GM12865 (cell line): ENCODE measurements around the gene WASF1.

Experiments used
- DNase-seq: peaks from one replicate; pipeline ENCODE4 v3.0.0; 2010; ENCODE audit warnings: low read depth
- H3K4me3 ChIP-seq: 2 replicates; pipeline ENCODE4 v1.5.1; 2011; ENCODE audit warnings: mild to moderate bottlenecking, low read depth, low read length, control low read depth
- TF ChIP-seq, protein P1 (sequence below): IDR thresholded peaks from 2 replicates; pipeline ENCODE4 v1.5.1; 2011; ENCODE audit warnings: low read length, control low read depth, low read depth, inconsistent platforms; ENCODE audit not compliant: insufficient read depth; ENCODE audit errors: missing control alignments

Gene WASF1

DNA sequence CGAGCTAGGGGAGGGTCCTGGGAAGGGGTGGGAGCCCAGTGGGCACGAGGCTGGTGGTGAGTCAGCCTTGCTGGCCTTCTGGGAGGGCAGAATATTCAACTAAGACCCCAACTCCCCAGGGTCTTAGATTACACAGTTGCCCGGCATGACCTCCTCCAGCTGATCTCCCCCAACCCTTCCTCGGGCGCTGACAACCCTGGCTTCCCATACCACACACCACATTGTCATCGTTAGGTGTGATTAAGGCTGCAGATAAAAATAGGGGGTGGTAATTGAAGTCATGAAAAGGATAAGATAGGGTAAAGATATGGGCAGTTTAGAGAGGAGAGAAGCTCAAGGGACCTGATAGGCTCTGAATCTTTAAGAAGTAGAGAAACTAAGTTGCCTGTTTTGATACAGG lies 11.3 kb upstream of the WASF1 start:
- DNase-seq, result no peak
- no peak overlapping the region for H3K4me3 ChIP-seq
- TF ChIP-seq, protein P1, sequence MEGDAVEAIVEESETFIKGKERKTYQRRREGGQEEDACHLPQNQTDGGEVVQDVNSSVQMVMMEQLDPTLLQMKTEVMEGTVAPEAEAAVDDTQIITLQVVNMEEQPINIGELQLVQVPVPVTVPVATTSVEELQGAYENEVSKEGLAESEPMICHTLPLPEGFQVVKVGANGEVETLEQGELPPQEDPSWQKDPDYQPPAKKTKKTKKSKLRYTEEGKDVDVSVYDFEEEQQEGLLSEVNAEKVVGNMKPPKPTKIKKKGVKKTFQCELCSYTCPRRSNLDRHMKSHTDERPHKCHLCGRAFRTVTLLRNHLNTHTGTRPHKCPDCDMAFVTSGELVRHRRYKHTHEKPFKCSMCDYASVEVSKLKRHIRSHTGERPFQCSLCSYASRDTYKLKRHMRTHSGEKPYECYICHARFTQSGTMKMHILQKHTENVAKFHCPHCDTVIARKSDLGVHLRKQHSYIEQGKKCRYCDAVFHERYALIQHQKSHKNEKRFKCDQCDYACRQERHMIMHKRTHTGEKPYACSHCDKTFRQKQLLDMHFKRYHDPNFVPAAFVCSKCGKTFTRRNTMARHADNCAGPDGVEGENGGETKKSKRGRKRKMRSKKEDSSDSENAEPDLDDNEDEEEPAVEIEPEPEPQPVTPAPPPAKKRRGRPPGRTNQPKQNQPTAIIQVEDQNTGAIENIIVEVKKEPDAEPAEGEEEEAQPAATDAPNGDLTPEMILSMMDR, result no peak

DNA sequence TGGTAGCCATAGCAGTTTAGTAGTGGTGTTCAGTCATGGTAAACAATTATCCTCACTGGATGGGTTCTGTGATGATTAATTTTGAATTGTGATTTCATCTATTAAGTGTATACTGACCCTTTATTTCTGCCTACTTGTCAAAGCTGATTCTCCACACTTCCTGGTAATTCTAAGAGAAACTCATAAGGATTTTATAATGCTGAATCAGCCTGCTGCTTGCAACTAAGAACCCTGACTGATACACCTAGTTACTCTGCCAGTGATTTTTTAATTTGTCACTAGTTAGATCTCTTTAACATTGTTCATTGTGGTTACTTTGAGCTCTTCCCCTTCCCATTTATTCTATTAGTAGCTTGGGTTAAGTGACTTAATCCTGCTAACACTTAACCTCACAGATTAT lies 9.3 kb upstream of the WASF1 start:
- DNase-seq, result no peak
- TF ChIP-seq, protein P1, result no peak
- H3K4me3 ChIP-seq, result no peak overlapping the region

DNA sequence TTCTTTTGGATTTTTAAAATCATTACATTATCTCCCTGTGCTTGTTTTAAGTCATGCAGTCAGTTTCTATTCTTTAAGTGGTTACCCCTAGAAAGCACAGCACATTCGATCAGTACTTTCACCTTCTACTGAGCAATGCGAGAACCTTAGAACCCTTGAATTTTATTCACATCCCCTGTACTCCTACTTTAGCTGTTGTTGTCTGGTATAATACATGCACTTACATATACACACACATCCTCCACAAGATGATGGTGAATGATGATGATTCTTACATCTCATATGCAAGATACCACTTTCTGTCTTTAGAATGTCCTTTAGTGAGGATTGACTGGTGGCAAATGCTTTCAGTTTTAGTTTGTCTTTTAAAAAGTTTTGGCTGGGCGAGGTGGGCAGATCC lies 6.4 kb upstream of the WASF1 start:
- peak overlapping the region; percentile 53 for H3K4me3 ChIP-seq
- TF ChIP-seq, protein P1, result no peak
- peak; percentile 44 for DNase-seq

DNA sequence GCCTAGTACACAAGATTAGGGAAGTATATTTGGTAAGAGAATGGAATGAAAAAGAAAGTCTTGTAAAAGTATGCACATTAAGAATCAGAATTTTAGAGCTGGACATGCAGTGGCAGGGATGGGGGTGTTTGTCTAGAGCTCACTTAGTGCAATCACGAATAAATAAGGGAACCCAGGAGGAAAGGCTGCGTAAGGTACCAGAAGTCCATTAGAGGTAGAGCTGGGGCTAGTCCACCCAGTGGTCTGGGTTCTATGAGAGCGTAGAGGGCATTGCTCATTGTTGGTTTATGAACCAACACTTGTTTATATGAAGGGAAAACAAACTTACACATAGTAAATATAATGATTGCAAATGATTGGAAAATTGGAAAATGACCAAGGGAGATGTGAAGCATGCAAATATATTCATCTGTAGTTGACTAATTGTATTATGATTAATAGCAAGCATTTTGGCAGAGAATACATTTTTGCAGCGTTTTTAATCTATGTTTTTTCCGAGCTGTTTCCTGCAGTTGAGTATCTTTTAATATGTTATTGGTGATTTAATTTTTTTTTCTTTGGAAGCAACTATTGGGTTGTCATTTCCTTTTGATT lies 3.9 kb upstream of the WASF1 start:
- TF ChIP-seq, protein P1, result no peak
- no peak overlapping the region for H3K4me3 ChIP-seq
- DNase-seq, result no peak

DNA sequence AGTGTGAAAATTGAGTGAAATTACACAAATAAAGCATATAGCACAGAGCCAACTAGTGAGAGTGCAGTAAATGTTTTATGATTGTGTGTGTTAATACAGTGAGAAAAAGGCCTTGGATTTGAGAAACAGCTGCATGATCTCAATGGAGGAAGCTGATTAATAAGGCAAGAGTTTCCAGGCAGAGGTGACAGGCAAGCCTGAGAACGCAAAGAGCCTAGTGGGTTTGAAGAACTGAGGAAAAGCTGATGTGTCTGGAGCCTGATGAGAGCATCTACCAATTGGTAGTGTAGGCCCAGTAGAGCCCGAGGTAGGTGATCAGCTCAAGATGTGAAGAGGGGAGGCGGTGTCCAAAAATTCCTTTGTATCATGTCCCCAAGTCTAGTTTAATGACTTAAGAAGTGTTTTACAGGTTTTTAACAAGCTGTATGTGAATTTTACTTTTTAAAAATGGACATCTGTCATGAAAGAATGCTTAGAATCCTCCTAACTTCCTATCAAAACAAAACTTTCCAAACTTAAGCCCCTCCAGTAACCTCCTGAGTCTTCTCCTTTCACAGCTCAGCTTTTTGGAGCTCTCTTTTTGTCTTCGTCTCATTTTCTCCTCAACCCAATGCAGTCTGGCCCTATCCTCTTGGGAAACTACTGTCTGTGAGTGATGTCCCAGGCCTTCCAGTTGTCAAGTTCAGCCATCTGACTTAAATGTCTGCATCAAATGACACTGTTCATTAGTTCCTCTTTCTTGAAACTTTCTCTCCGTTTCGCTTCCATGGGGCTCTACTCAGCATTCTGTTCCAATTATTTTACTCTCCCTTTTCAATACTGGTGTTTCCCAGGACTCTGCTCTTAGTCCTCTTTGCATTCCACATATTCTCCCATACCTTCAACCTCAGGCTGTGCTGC lies 1.9 kb upstream of the WASF1 start:
- TF ChIP-seq, protein P1, result no peak
- DNase-seq, result peak; percentile 32
- peak overlapping the region; percentile 77 for H3K4me3 ChIP-seq

DNA sequence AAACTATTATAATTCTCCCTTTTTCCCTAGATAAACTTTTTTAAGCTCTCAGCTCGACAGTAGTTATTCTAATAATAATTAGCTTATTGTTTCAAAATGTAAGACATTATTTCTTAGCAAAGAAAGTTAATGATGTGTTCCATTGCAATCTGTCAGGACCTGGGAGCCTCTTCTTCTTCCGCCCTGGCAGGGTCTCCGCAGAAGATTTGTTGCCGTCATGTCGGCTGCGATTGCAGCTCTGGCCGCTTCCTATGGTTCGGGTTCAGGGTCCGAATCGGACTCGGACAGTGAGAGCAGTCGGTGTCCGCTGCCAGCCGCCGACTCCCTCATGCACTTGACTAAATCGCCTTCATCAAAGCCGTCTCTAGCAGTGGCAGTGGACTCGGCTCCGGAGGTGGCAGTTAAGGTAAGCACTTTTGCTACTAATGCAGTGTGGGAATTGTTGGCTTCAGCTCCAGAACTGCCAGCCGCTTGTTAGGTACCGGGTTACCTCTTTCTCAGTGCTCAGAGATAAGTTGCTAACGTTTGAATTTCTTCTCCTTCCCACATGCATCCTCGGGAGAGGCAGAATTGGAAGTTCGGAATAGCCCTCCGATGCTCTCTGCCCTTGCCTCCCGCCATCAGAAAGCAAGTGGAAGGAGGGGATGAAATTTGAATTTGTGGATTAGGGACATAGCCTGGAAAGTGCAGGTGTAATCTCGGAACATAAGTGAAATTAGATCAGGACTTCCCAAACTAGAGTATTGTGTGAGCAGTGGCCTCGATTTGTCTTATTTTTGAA lies 948 bp upstream of the WASF1 start, which contains the start of gene CDC40:
TSS of gene CDC40 (plus strand) at position 200 of the 781 bp plus-strand sequence. CDS start at position 218, 18 bp downstream.
- peak within 1 kb of the TSS; percentile 77 for H3K4me3 ChIP-seq
- TF ChIP-seq, protein P1, result no peak
- DNase-seq, result no peak
